Small intestine (tissue), 7 donors: ENCODE results near the gene ZNF768. TPM values are rescaled to one million over a fixed set of nuclear protein-coding genes. Genes with fewer than 3 reads are reported as not detected.

ENCODE experiments used
- DNase-seq, 2 donors: peaks; one replicate each; pipeline versions ENCODE4 v3.0.0 to v3.0.0-alpha.2; 2013
- FAIRE-seq: peaks from 2 replicates; lab custom pipeline; 2012; peaks lifted over from hg19 to GRCh38; lab: Jason Lieb, UNC
- H3K27ac ChIP-seq, 3 donors: one replicate each; pipeline ENCODE4 v1.5.1; 2013; ENCODE audit warnings: low read length in 2 of 3, mild to moderate bottlenecking in 2 of 3, control low read depth in 1 of 3, inconsistent platforms in 1 of 3, low read depth in 1 of 3, moderate library complexity in 1 of 3
- H3K27me3 ChIP-seq, 3 donors: one replicate each; pipeline ENCODE4 v1.6.1; 2013; ENCODE audit warnings: low read length in 3 of 3, inconsistent platforms in 1 of 3; ENCODE audit not compliant: control insufficient read depth in 3 of 3, insufficient read depth in 3 of 3
- H3K36me3 ChIP-seq, 3 donors: one replicate each; pipeline ENCODE4 v1.6.1; 2013; ENCODE audit warnings: low read length in 3 of 3, inconsistent platforms in 1 of 3, low read depth in 1 of 3, mild to moderate bottlenecking in 1 of 3, moderate library complexity in 1 of 3; ENCODE audit not compliant: control insufficient read depth in 3 of 3, insufficient read depth in 2 of 3
- H3K4me1 ChIP-seq, 3 donors: one replicate each; pipeline ENCODE4 v1.6.1; 2013; ENCODE audit warnings: low read length in 2 of 3, inconsistent platforms in 1 of 3, low read depth in 1 of 3, mild to moderate bottlenecking in 1 of 3, moderate library complexity in 1 of 3; ENCODE audit not compliant: control insufficient read depth in 3 of 3, insufficient read depth in 2 of 3
- H3K4me3 ChIP-seq, 3 donors: one replicate each; pipeline ENCODE4 v1.5.1; 2013; ENCODE audit warnings: low read length in 3 of 3, control low read depth in 1 of 3, inconsistent platforms in 1 of 3, low read depth in 1 of 3, mild to moderate bottlenecking in 1 of 3, moderate library complexity in 1 of 3
- H3K9me3 ChIP-seq, 2 donors: one replicate each; pipeline ENCODE4 v1.6.1; 2013; ENCODE audit warnings: low read depth in 1 of 2, low read length in 1 of 2; ENCODE audit not compliant: control insufficient read depth in 2 of 2, insufficient read depth in 1 of 2
- WGBS, 3 donors: extraction: QIAGEN DNeasy Blood & Tissue Kit; methylation state at CpG; one replicate each; pipeline ENCODE4 v1.1.7; 2013; 5-methylcytosine and 5-hydroxymethylcytosine counted together
- polyA plus RNA-seq, 4 donors: library from polyadenylated mRNA; stranded (reverse) in 3 of 4; unstranded in 1 of 4; fragments of 200-250 nt in 3 of 4; fragments of 120-200 nt in 1 of 4; gene quantifications; one replicate each; pipeline versions ENCODE4 v1.2.1 to v1.2.3, GENCODE V29; 2013
- donor health status: healthy with polysubstance abuse.
- donor health status: control.
- donor health status: control.
- donor health status: Bipolar disorder and iron deficiency.
- donor health status: healthy.

Gene ZNF768
- polyA plus RNA-seq, 4 donors = 42.7 to 71.6 (median 52.6) TPM

DNA sequence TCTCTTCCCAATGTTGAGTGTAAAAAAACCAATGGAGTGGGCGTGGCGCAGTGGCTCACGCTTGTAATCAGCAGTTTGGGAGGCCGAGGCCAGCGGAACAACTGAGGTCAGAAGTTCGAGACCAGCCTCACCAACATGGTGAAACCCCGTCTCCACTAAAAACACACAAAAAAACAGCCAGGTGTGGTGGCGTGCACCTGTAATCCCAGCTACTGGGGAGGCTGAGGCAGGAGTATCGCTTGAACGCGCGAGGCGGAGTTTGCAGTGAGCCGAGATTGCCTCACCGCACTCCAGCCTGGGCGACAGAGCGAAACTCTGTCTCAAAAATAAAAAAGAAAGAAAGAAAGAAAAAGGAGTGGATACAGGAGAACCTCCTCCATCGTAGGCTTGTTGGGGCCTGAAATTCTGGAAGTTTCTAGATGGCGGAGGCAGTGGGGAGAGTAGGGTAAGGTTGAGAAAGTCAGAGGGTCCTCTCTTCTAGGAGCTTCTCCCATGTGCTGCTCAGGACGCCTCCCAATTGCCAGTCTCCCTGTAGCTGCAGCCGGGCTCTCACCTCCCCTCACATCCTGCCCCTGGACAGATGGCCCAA, 32.5 kb upstream of the ZNF768 start:
- no peaks in the 10 kb centered on the region for H3K9me3 ChIP-seq
- peaks cover 3 to 38% (median 4%) of the 10 kb centered on the region in 3 donors for H3K4me1 ChIP-seq
- 69 to 80% (median 74%) methylated on average over 21 of the region's 21 CpGs for WGBS, 3 donors
- peaks cover 0 to 29% (median 5%) of the 10 kb centered on the region in 3 donors for H3K36me3 ChIP-seq
- FAIRE-seq (no peak), DNase-seq (no peak)
- peak overlapping the region in 2 of 3 donors; percentile 17 to 22 for H3K4me3 ChIP-seq
- peak overlapping the region; percentile 83 to 96 (median 91) for H3K27ac ChIP-seq
- no peaks in the 10 kb centered on the region for H3K27me3 ChIP-seq

DNA sequence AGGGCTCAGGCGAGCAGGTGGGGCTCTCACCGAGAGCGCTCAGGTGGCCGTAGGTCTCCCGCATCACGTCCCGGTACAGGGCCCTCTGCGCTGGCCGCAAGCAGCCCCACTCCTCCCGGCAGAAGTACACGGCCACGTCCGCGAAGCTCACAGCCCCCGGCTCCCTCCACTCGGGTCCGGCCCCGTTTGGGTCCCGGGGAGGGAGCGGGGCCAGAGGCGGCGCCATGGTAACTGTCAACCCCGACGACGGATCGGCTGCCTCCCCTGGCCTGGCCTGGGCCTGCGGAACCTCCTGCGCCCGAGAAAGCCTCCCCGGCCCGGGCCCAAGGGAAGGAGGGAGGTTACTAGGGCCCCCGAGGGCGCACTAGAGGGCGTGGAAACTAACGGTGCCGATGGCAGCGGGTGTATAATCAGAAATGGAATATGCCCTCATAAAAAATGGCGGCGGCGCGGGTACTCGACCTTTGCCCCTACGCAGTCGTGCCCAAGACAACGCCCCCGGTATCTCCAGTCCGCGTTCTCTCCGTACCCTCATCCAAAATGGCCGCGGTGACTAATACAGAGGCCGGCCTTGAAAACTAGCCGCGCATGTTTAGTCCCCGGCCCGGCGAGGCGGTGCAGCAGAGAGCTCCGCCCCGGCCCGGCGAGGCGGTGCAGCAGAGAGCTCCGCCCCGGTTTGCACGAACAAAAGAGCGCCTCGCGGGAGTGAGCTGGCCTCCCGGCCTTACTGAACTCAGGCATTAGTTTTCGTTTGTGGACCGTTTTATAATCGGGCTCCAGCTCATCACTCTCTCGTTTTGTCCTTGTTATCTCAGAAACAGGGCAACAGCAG, 31.8 kb upstream of the ZNF768 start, which contains the start of gene ZNF764:
ZNF764 (minus strand) TSS at position 418 of the 832 bp plus-strand sequence; CDS start at position 226, 192 bp downstream.
- Histone ChIP-seq H3K27me3 (no peaks in the 10 kb centered on the region), H3K36me3 (peaks cover 0 to 34% (median 5%) of the 10 kb centered on the region in 3 donors), H3K4me1 (peaks cover 4 to 41% (median 5%) of the 10 kb centered on the region in 3 donors), H3K9me3 (no peaks in the 10 kb centered on the region), H3K27ac (peak within 1 kb of the TSS; percentile 85 to 96 (median 91)), H3K4me3 (peak within 1 kb of the TSS; percentile 73 to 78 (median 77))
- peak; percentile 99 to 100 for DNase-seq
- peak; percentile 68 for FAIRE-seq
- 0% methylated on average over 66 to 74 of the region's 74 CpGs for WGBS, 3 donors

DNA sequence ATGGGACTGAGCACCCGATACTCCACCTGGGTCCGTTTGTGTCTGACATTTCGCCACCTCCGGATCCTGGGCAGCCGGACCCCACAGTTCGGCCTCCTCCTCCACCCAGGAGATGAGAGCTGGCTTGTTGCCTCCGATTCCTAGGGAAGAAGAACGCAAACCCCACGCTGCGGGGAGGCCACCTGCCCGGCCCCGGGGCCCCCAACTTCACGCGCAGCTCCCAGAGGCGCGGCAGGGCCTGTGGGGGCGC, 31.3 kb upstream of the ZNF768 start:
- DNase-seq (peak in 1 of 2 donors; percentile 67), FAIRE-seq (no peak)
- peaks cover 4 to 47% (median 9%) of the 10 kb centered on the region in 3 donors for H3K4me1 ChIP-seq
- peaks cover 0 to 39% (median 8%) of the 10 kb centered on the region in 3 donors for H3K36me3 ChIP-seq
- H3K4me3 ChIP-seq = peak overlapping the region; percentile 73 to 78 (median 77)
- peak overlapping the region; percentile 85 to 96 (median 91) for H3K27ac ChIP-seq
- H3K9me3 ChIP-seq = no peaks in the 10 kb centered on the region
- 0 to 1% (median 0%) methylated on average over 15 to 17 of the region's 17 CpGs for WGBS, 3 donors
- no peaks in the 10 kb centered on the region for H3K27me3 ChIP-seq

DNA sequence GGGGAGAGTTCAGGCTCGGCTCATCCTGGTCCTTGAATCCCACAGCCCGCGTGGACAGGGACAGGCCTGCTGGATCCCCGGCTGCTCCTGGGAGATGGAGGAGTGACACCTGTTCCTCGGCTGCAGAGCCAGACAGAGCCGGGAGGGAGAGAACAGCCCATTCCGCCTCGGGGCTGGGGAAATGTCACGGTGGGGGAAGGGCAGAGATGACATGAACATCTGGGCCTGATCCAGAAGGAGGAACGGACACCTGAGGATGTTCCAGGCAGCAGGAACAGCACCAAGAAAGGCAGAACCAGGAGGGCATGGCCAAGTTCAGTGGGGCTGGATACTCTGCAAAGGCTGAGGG, 29.7 kb upstream of the ZNF768 start:
- WGBS, 3 donors = 64 to 68% (median 65%) methylated on average over 10 of the region's 10 CpGs
- no peak for FAIRE-seq
- H3K4me1 ChIP-seq = peaks cover 4 to 57% (median 9%) of the 10 kb centered on the region in 3 donors
- H3K9me3 ChIP-seq = no peaks in the 10 kb centered on the region
- no peaks in the 10 kb centered on the region for H3K27me3 ChIP-seq
- peaks cover 0 to 48% (median 8%) of the 10 kb centered on the region in 3 donors for H3K36me3 ChIP-seq
- H3K27ac ChIP-seq = peak overlapping the region in 1 of 3 donors; percentile 48
- H3K4me3 ChIP-seq = peak overlapping the region in 1 of 3 donors; percentile 11
- DNase-seq = no peak

- FAIRE-seq = no peak
- Histone ChIP-seq H3K9me3 (no peaks in the 10 kb centered on the region), H3K4me1 (peaks cover 4 to 58% (median 9%) of the 10 kb centered on the region in 3 donors), H3K27me3 (no peaks in the 10 kb centered on the region), H3K4me3 (peak overlapping the region in 1 of 3 donors; percentile 11), H3K27ac (no peak overlapping the region), H3K36me3 (peaks cover 0 to 49% (median 8%) of the 10 kb centered on the region in 3 donors)
- WGBS, 3 donors = 95 to 96% (median 95%) methylated on average over 56 to 69 of the region's 69 CpGs
- DNase-seq = no peak
Observed at GRCh38 chr16:30555315-30556124, 29.2 kb upstream of the ZNF768 start.

DNA sequence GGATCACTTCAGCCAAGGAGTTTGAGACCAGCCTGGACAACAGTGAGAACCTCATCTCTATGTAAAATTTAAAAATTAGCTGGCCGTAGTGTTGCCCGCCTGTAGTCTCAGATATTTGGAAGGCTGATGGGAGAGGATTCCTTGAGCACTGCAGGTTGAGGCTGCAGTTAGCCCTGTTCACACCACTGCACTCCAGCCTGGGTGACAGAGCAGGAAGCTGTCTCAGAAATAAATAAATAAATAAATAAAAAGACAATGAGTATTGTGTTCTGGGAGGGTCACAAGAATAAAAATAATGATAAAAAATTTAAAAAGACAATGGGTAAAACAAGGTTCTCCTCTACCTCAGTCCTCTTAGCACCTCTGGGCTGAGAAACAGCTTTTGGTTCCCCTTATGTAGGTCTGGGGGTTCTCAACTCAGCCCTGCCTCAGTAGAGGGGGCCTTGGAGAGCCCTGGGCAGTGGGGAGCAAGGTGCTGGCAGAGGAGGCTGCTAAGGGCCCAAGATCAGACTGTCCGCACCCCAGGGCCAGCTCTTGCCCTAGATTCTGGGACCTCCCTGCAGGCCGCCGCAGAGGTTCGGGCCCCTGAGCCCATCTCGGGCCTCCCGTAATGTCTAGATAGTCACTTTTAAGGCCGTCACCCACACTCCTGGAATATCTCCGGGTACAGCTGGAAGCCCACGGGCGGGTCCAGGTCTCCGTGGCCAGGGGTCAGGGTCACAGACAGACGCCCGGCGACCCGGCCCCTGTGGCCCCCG, 28.4 kb upstream of the ZNF768 start:
- Histone ChIP-seq H3K27me3 (no peaks in the 10 kb centered on the region), H3K4me1 (peaks cover 3 to 62% (median 9%) of the 10 kb centered on the region in 3 donors), H3K36me3 (peaks cover 0 to 49% (median 8%) of the 10 kb centered on the region in 3 donors), H3K27ac (no peak overlapping the region), H3K4me3 (no peak overlapping the region), H3K9me3 (no peaks in the 10 kb centered on the region)
- WGBS, 3 donors = 90 to 94% (median 94%) methylated on average over 18 of the region's 18 CpGs
- no peak for FAIRE-seq
- DNase-seq = no peak

DNA sequence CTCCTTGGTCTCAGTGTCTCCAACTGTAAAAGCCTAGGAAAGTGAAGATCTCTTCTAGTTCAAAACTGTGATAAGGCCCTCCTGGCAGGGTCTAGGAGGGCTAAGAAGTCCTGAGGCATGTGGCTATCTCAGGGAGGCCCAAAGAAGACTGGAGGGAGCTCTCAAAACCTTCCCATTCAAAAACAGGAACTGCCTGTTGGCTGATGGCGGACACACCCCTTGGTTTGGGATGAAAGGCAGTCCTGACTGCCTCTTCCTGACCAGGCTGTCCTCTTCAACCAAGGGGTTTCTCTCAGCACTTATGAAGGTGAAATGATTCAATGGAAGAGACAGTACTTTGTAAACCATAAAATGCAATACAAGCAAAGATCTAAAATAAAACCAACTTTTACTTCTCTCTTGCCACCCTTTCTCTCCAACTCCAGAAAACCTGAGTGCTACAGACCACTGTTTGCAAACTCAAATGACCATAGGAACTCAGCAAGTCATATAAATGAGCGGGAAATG, 27.1 kb upstream of the ZNF768 start:
- no peak overlapping the region for H3K27ac ChIP-seq
- no peak overlapping the region for H3K4me3 ChIP-seq
- WGBS, 3 donors = 88 to 100% (median 92%) methylated on average over 2 of the region's 2 CpGs
- H3K27me3 ChIP-seq = no peaks in the 10 kb centered on the region
- no peak for FAIRE-seq
- H3K4me1 ChIP-seq = peaks cover 4 to 62% (median 9%) of the 10 kb centered on the region in 3 donors
- no peaks in the 10 kb centered on the region for H3K9me3 ChIP-seq
- H3K36me3 ChIP-seq = peaks cover 0 to 49% (median 8%) of the 10 kb centered on the region in 3 donors
- DNase-seq = no peak
